Measurements from ENCODE around the gene TMEM119. TPM values are rescaled to one million over a fixed set of nuclear protein-coding genes. Genes with fewer than 3 reads are reported as not detected.
"Not testable (repeated sequence)": the region's sequence is repeated elsewhere in the genome, so short reads cannot be mapped to it uniquely, and the experiment has no call there.

The TMEM119 gene
- total and polyA plus RNA-seq, 8 donors, result 1.0 to 18.8 (median 2.1) TPM

- intact Hi-C loops (cut with DNase I), result no loop called here
- DNase-seq, result no peak
- Histone ChIP-seq H3K27ac (no peak overlapping the region), H3K27me3 (no peaks in the 10 kb centered on the region), H3K4me1 (peaks cover 10 to 17% (median 15%) of the 10 kb centered on the region in 3 donors), H3K4me3 (no peak overlapping the region), H3K9me3 (no peaks in the 10 kb centered on the region), H3K36me3 (no peaks in the 10 kb centered on the region)
- no peak for FAIRE-seq
- WGBS, 2 donors, result 66 to 75% methylated on average over 13 of the region's 14 CpGs
- no peak for TF ChIP-seq CTCF (IDR thresholded peaks at IDR 0.05)
- no peak for ATAC-seq
Observed at GRCh38 chr12:108559007-108559655, 38.8 kb downstream of the TMEM119 start.

DNA sequence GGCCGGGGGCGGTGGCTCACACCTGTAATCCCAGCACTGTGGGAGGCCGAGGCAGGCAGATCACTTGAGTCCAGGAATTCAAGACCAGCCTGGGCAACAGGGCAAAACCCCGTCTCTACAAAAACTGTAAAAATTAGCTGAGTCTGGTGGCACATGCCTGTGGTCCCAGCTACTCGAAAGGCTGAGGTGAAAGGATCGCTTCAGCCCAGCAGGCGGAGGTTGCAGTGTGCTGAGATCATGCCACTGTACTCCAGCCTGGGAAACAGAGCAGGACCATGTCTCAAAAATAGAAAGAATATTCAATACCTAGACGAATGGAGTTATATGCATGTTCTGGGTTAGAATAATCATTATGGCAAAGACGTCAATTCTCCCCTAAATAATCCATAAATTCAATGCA lies 42.5 kb downstream of the TMEM119 start:
- H3K27me3 ChIP-seq; ATAC-seq; H3K27ac ChIP-seq; DNase-seq; intact Hi-C loops (cut with DNase I); H3K36me3 ChIP-seq; FAIRE-seq; H3K4me3 ChIP-seq; H3K9me3 ChIP-seq: not testable (repeated sequence)
- peaks cover 12 to 22% (median 12%) of the 10 kb centered on the region in 3 donors for H3K4me1 ChIP-seq
- WGBS, 2 donors, result 85% methylated on average over 9 of the region's 9 CpGs

GRCh38 chr12:108553799-108554198 lies 44.1 kb downstream of the TMEM119 start:
- Histone ChIP-seq H3K4me1 (peaks cover 0 to 7% (median 5%) of the 10 kb centered on the region in 3 donors), H3K27me3 (no peaks in the 10 kb centered on the region)
- FAIRE-seq, result no peak

DNA sequence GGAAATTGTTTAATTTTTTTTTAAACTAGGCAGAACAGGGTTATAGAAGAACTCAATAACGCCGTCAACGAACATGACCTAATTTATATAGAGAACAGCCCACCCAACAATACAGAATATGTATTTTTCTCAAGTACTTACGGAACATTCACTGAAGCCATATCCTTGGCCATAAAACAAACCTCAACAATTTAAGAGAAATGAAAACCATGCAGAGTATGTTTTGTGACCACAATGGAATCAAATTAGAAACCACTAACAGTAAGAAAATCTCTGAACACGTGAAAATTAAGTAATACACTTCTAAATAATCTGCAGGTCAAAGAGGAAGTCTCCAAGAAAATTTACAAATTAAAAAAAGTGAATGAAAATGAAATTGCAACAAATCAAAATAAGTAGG lies 46.3 kb downstream of the TMEM119 start:
- no peak for TF ChIP-seq CTCF (IDR thresholded peaks at IDR 0.05)
- ATAC-seq (no peak), DNase-seq (no peak), FAIRE-seq (no peak)
- Histone ChIP-seq H3K4me1 (peaks cover 0 to 7% (median 5%) of the 10 kb centered on the region in 3 donors), H3K4me3 (no peak overlapping the region), H3K9me3 (no peaks in the 10 kb centered on the region), H3K36me3 (peaks cover 0 to 18% (median 7%) of the 10 kb centered on the region in 3 donors), H3K27ac (no peak overlapping the region), H3K27me3 (no peaks in the 10 kb centered on the region)
- intact Hi-C loops (cut with DNase I), result no loop called here
- 84 to 91% methylated on average over 5 of the region's 5 CpGs for WGBS, 2 donors

More at GRCh38 chr12:108553799-108554198, 44.1 kb downstream of the TMEM119 start:
- intact Hi-C loops (cut with DNase I), result no loop called here
- 88 to 90% methylated on average over 5 of the region's 5 CpGs for WGBS, 2 donors
- H3K4me3 ChIP-seq, result no peak overlapping the region
- no peaks in the 10 kb centered on the region for H3K9me3 ChIP-seq
- no peak overlapping the region for H3K27ac ChIP-seq
- TF ChIP-seq CTCF (IDR thresholded peaks at IDR 0.05), result no peak
- no peaks in the 10 kb centered on the region for H3K36me3 ChIP-seq
- ATAC-seq (no peak), DNase-seq (no peak)

DNA sequence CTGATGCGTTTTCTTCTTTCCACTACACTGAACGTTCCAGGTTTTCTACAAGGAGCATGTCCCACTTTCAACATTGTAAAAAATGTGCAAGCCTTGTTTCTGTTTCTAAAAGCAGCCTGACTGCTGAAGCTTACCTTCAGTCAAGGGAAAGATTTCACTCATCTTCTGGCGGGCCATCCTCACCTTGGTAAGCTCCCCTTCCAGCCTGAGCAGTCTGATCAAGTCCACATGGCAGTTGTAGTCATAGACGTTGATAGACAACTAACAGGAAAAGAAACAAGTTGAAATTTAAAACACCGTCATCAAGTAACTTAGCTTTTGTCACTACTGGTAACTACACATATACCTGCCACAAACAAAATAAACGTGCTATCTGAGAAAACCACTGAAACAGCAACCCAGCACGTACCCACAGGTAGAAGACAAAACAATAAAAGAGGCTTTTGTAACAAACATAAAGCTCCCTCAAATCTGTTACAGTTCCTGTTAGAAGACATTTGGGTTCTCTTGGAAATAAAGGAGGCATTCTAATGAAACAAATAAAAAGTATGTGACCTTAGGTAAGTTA lies 48.8 kb downstream of the TMEM119 start:
- no peak overlapping the region for H3K27ac ChIP-seq
- H3K4me3 ChIP-seq, result no peak overlapping the region
- intact Hi-C loops (cut with DNase I), result no loop called here
- peaks cover 0 to 7% (median 5%) of the 10 kb centered on the region in 3 donors for H3K4me1 ChIP-seq
- 59 to 68% methylated on average over 7 of the region's 7 CpGs for WGBS, 2 donors
- DNase-seq, result no peak
- H3K27me3 ChIP-seq, result no peaks in the 10 kb centered on the region
- peaks cover 0 to 35% (median 12%) of the 10 kb centered on the region in 3 donors for H3K36me3 ChIP-seq
- no peak for TF ChIP-seq CTCF (IDR thresholded peaks at IDR 0.05)
- no peak for FAIRE-seq
- no peak for ATAC-seq
- no peaks in the 10 kb centered on the region for H3K9me3 ChIP-seq

Data from pancreas (tissue), 10 donors.